HG03520 (cell line): ENCODE measurements around the gene FBXO10.
"Not testable (repeated sequence)": the region's sequence is repeated elsewhere in the genome, so short reads cannot be mapped to it uniquely, and the experiment has no call there.

ENCODE experiments used
- ATAC-seq: cut with Tn5 transposase; IDR thresholded peaks from one replicate; pipeline ENCODE4 v1.9.1; 2021; ENCODE audit warnings: mild to moderate bottlenecking, moderate library complexity; ENCODE audit not compliant: unreplicated experiment

The FBXO10 gene

DNA sequence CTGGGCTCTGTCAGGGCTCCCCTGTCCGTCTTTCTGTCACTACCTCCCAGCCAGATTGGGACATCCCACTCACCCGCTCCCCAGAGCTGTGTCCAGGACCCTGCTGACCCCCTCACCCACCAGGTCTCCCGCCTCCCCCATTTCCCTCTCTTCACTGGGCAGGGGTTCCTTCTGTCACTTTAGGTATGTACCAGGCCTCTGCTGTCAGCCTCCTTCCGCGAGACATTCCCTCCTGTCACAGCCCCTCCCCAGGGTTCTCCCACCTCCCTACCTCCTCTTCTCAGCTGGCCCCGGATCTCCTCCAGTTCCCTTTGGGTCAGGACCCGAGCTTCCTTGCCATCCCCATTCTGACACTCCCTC, 89.9 kb downstream of the FBXO10 start:
- ATAC-seq: no peak

GRCh38 chr9:37485389-37486255, 90.6 kb downstream of the FBXO10 start, which contains the start of gene POLR1E:
POLR1E (plus strand) TSS chr9:37485948; CDS start chr9:37486048, 100 bp downstream.
- ATAC-seq: peak; percentile 91

- no peak for ATAC-seq
Measured at GRCh38 chr9:37480759-37481158, 95.4 kb downstream of the FBXO10 start.

- ATAC-seq: not testable (repeated sequence)
Measured at GRCh38 chr9:37477987-37478619, 98.1 kb downstream of the FBXO10 start.

GRCh38 chr9:37477443-37477842, 98.7 kb downstream of the FBXO10 start:
- ATAC-seq: not testable (repeated sequence)

- ATAC-seq: no peak
Measured at GRCh38 chr9:37476930-37477329, 99.2 kb downstream of the FBXO10 start.

GRCh38 chr9:37474438-37474837, 101.7 kb downstream of the FBXO10 start:
- no peak for ATAC-seq

DNA sequence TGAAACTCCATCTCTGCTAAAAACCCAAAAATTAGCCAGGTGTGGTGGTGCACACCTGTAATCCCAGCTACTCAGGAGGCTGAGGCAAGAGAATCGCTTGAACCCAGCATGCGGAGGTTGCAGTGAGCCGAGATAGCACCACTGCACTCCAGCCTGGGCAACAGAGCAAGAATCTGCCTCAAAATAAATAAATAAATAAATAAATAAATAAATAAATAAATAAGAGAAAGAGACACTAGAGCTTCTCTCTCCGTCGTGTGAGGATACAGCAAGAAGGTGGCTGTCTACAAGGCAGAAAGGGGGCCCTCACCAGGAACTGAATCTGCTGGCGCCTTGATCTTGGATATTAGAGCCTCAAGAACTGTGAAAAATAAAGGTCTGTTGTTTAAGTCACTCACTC, 102.2 kb downstream of the FBXO10 start:
- ATAC-seq: not testable (repeated sequence)

- ATAC-seq: no peak
Measured at GRCh38 chr9:37471942-37472684, 104.1 kb downstream of the FBXO10 start.

DNA sequence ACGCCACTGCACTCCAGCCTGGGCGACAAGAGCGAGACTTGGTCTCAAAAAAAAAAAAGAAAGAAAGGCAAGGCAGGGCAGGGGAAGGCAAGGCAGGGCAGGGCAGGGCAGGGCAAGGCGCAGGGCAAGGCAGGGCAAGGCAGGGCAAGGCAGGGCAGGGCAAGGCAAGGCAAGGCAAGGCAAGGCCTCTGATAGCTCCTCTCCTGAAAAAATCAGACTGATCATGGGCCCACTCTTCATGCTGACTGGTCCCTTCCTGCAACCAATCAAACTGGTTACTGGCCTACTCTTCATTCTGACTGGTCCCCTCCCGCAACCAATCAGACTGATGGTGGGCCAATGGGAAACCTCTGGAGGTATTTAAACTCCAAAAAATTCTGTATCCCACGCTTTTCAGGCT, 107.6 kb downstream of the FBXO10 start:
- ATAC-seq: no peak

DNA sequence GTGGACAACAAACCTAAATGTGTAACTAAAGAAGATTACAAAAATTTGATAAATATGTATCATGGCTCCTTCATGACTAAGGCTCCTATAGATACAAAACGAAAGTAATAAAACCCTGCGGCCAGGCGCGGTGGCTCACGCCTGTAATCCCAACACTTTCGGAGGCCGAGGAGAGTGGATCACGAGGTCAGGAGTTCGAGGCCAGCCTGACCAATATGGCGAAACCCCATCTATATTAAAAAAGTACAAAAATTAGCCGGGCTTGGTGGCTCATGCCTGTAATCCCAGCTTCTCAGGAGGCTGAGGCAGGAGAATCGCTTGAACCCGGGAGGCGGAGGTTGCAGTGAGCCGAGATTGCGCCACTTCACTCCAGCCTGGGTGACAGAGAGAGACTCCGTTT, 108.7 kb downstream of the FBXO10 start:
- not testable (repeated sequence) for ATAC-seq

DNA sequence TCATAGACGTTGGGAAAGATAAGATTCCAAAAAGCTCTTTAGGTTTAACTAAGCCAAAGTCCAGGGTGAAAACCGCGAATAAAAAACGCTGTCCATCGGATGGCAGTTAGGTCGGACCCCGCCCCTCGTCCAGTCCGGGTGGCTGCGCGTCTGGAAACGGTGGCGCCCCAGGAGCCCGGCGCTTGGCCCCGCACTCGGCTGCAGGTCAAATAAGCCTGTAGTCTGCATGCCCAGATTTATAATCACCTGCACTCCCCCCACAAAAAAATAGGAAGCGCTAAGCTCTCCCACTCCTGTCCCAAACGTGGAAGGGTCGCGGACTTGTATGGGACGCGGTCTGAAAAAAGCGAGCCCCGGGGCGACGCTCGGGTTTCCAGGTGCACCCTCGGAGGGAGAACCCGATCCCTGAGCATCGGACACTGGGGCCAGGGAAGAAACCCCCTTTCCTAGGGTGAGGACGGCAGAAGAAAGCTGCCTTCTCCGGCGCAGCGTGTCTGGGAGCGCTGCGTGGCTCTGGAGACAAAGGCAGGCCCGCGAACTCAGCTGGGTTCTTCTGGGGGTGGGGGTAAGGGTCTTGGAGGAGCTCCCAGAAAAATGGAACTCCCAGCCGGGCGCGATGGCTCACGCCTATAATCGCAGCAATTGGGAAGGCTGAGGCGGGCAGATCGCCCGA, 110.0 kb downstream of the FBXO10 start:
- no peak for ATAC-seq

DNA sequence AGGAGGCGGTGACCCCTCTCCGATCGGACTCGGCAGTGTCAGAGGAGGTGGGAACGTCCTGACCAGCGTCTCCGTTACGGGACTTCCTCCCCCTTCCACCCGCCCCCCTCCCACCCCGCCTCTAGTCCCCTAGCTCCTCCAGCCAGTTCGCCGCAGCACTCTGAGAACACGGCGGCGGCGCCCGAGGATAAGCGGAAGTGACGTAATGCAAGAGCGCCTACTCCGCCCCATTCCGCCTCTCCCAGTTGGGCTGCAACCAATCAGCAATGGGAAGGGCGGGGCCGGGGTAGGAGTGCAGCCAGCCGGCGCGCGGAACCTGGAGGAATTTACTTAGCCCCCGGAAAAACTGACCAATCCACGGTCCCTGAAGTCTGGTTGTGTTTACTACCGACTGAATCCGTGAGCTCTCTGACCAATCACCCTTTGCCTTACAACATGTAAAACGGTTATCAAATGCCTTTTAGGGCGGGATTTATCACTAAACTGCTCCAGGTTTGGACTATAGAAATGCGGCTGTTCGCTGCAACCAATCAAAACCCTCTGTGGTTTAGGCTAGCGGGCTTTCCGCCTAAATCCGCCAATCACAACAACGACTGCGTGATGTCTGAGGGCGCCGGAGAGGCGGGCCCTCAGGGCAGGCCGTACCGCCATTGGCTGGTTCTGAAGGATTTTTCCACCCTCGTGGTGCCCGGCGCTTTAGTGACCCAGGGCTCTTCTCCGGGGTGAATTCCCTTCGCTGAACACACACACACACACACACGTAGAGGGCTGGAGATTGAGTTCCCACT, 110.7 kb downstream of the FBXO10 start, which contains the start of gene ZBTB5:
Gene ZBTB5 (minus strand): TSS at position 202 of the 788 bp plus-strand sequence. CDS start 22,899 bp downstream, outside the sequence.
- peak; percentile 82 for ATAC-seq

DNA sequence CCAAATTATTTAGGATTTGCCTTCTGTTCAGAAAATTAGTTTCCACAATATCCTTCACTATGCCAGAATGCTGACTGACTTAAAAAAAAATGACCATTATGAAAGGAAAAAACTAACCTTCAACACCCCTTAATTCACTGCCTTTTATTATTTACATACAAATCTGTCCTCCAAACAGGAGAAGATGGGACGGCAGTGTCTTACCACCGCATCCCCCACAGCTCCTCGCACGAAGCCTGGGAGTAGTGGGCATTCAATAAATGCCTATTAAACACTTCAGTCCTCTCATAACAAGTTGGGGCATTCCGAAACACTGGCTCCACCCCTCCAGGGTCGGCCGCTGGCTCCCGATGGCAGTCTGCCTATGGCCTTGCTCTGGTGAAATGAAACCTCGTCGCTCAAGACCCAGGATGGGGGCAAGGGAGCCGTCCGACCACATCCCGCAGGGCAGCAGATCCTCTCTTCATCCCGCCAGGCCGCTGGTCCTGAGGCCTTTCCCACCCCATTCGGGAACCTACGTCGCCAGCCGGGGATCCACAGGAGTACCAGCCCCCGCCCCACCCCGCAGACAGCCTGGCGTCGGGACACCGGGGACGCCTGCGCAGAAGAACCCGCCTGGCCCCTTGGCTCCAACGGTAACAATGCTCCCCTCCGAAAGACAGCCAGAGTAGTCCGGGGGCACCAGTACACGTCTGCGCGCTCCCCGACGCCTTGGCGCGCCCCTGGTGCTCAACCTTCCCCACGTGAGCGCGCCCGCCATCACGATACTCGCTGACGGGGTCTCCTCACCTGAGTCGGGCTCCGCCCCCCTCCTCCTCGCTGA, 111.5 kb downstream of the FBXO10 start:
- ATAC-seq: peak; percentile 36

GRCh38 chr9:37464006-37464405, 112.2 kb downstream of the FBXO10 start:
- no peak for ATAC-seq
